H1 (cell line): ENCODE measurements around the gene OGDH. TPM values are rescaled to one million over a fixed set of nuclear protein-coding genes. Genes with fewer than 3 reads are reported as not detected.

Experiments used
- E2F6 ChIP-seq: IDR thresholded peaks from 2 replicates; pipeline ENCODE4 v1.6.1; 2012; ENCODE audit warnings: inconsistent platforms
- KDM5A ChIP-seq: fragments of 200-600 bp; IDR thresholded peaks from 2 replicates; pipeline ENCODE4 v1.7.1; 2012; ENCODE audit warnings: mild to moderate bottlenecking, low read length, inconsistent platforms, mixed read lengths
- polyA plus RNA-seq, 7 experiments: library from polyadenylated mRNA; depleted of rRNA in 3 of 7; stranded (reverse) in 5 of 7; unstranded in 2 of 7; fragments of >200 nt in 5 of 7; fragments of 200-250 nt in 2 of 7; gene quantifications; 1 replicate in 5 of 7; 2 replicates in 1 of 7; 4 replicates in 1 of 7; pipeline versions ENCODE4 v1.2.1 to v1.2.3, GENCODE V29; 2011 to 2013; ENCODE audit warnings: missing spikeins in 2 of 7, mixed read lengths in 2 of 7
- total RNA-seq: library from RNA; stranded (reverse); fragmentation: NEBNext Ultra II Directional; extraction: Animal tissue kit (Norgen Biotek cat#: 25700); gene quantifications from 2 replicates; pipeline ENCODE4 v1.2.1, GENCODE V29; 2021
- TF ChIP-seq, protein P1 (sequence below): IDR thresholded peaks from 2 replicates; pipeline ENCODE4 v1.6.1; 2012; ENCODE audit warnings: inconsistent platforms

The OGDH gene
- total and polyA plus RNA-seq, 2 of the 8 experiments (the other 6 are each of a cell fraction or from before 2014, with no cell fraction given), result 71.6 to 91.6 TPM

DNA sequence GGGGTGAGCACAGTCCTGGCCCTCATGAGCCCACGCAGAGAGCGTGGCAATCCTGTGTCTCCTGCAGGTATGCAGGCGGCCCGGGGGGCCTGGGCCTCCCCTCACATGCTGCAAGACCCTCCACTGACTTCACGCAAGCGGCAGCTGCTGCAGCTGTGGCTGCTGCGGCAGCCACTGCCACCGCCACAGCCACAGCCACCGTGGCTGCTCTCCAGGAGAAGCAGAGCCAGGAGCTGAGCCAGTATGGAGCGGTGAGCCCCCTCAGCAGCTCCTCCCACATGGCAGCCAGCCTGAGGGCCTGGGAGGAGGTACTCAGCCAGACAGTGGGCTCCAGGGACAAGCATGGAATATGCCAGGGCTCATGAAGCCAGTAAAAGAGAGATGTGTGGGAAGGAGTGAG lies 150.9 kb downstream of the OGDH start (continued):
- TF ChIP-seq E2F6, result no peak
- TF ChIP-seq, protein P1, sequence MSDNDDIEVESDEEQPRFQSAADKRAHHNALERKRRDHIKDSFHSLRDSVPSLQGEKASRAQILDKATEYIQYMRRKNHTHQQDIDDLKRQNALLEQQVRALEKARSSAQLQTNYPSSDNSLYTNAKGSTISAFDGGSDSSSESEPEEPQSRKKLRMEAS, result no peak
- TF ChIP-seq KDM5A, result no peak
- TF ChIP-seq, all 59 proteins: peak for 0
